ENCODE results near the gene SERINC5. TPM values are rescaled to one million over a fixed set of nuclear protein-coding genes. Genes with fewer than 3 reads are reported as not detected.
"Not testable (repeated sequence)": the region's sequence is repeated elsewhere in the genome, so short reads cannot be mapped to it uniquely, and the experiment has no call there.

SERINC5 gene
- total and polyA plus RNA-seq, 9 donors, result 13.1 to 23.5 (median 16.7) TPM

DNA sequence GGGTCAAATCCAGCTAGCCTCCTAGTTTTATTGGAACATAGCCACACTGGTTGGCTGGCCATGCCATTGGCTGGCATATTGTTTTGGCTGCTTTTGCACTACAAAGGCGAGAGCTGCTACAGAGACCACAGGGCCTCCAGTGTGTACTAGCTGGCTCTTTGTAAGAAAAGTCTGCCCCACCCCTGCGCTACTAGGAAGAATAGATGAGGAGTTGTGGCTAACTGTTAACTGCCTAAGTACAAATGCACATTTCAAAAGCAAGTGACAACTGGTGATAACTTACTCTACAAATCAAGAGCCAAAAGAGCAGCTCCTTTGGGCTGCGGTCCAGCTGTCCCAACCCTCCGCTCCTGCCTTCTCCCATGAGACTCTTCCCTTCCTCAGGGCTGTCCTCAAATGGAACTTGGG is 63.9 kb downstream of the SERINC5 start:
- no peak overlapping the region for H3K4me3 ChIP-seq (ENCODE audit: low read length)
- H3K27me3 ChIP-seq (ENCODE audit: control insufficient read depth, insufficient read depth, low read length), result no peaks in the 10 kb centered on the region
- peak; percentile 75 for DNase-seq
- peak overlapping the region; percentile 79 for H3K27ac ChIP-seq (ENCODE audit: low read length)
- 20% methylated on average over 1 of the region's 4 CpGs for WGBS (ENCODE audit: insufficient coverage)
- H3K36me3 ChIP-seq (ENCODE audit: control insufficient read depth, insufficient read depth, low read length), result no peaks in the 10 kb centered on the region
- peaks cover 45% of the 10 kb centered on the region for H3K4me1 ChIP-seq (ENCODE audit: control insufficient read depth, insufficient read depth, low read length)
- no peaks in the 10 kb centered on the region for H3K9me3 ChIP-seq (replicated peaks; ENCODE audit: control insufficient read depth, low read depth, low read length)

DNA sequence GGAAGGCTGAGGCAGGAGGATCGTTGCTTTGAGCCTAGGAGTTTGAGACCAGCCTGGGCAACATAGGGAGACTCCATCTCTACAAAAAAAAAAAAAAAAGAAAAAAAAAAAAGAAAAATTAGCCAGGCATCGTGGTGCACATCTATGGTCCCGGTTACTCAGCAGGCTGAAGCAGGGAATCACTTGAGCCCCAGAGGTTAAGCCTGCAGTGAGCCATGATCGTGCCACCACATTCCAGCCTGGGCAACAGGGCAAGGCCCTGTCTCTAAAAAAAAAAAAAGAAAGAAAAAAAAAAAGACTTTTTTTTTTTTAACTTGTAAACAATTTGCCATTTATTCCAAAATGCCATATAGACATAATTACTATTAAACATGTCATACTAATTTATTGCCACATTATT is 64.5 kb downstream of the SERINC5 start:
- Histone ChIP-seq H3K4me1 (ENCODE audit: control insufficient read depth, insufficient read depth, low read length) (peaks cover 47% of the 10 kb centered on the region), H3K27ac (ENCODE audit: low read length) (peak overlapping the region; percentile 79), H3K4me3 (ENCODE audit: low read length) (no peak overlapping the region), H3K36me3 (ENCODE audit: control insufficient read depth, insufficient read depth, low read length) (no peaks in the 10 kb centered on the region), H3K27me3 (ENCODE audit: control insufficient read depth, insufficient read depth, low read length) (no peaks in the 10 kb centered on the region), H3K9me3 (replicated peaks; ENCODE audit: control insufficient read depth, low read depth, low read length) (no peaks in the 10 kb centered on the region)
- WGBS (ENCODE audit: insufficient coverage), result no CpG with 5 or more reads among the region's 4 CpGs
- DNase-seq, result no peak

DNA sequence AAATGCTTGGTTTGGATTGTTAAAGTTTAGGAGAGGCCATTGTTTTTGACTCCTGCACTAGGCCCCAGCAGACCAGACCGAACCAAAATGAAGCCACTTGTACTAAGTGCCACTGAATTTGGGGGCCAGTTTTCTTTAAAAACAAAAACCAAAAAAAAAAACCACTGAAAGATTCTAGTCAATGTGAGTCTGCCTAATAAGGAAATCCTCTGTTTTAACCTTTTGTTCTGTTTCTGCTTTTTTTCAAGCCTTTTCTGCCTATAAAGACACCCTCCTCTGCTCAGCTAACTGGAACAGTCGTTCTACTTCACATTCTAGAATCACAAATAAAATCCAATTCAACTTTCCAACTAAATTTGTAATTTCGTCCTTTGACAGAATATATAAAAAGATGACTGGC is 64.9 kb downstream of the SERINC5 start:
- no CpG with 5 or more reads among the region's 3 CpGs for WGBS (ENCODE audit: insufficient coverage)
- no peak overlapping the region for H3K27ac ChIP-seq (ENCODE audit: low read length)
- DNase-seq, result no peak
- no peaks in the 10 kb centered on the region for H3K9me3 ChIP-seq (replicated peaks; ENCODE audit: control insufficient read depth, low read depth, low read length)
- peaks cover 45% of the 10 kb centered on the region for H3K4me1 ChIP-seq (ENCODE audit: control insufficient read depth, insufficient read depth, low read length)
- H3K36me3 ChIP-seq (ENCODE audit: control insufficient read depth, insufficient read depth, low read length), result no peaks in the 10 kb centered on the region
- H3K27me3 ChIP-seq (ENCODE audit: control insufficient read depth, insufficient read depth, low read length), result no peaks in the 10 kb centered on the region
- no peak overlapping the region for H3K4me3 ChIP-seq (ENCODE audit: low read length)

DNA sequence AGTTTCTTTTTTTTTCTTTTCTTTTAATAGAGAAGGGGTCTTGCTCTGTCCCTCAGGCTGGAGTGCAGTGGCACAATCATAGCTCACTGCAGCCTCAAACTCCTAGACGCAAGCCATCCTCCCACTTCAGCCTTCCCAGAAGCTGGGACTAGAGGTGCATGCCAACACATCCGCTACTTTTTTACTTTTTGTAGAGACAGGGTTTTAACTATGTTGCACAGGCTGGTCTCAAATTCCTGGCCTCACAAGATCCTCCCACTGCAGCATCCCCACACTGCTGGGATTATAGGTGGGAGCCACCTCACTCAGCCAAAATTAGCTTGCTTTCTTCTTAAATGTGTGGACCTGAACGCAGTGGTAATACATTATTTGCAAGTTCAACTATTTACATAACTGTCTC is 66.1 kb downstream of the SERINC5 start:
- DNase-seq, result no peak
- H3K9me3 ChIP-seq (replicated peaks; ENCODE audit: control insufficient read depth, low read depth, low read length), result no peaks in the 10 kb centered on the region
- H3K36me3 ChIP-seq (ENCODE audit: control insufficient read depth, insufficient read depth, low read length), result no peaks in the 10 kb centered on the region
- no CpG with 5 or more reads among the region's 3 CpGs for WGBS (ENCODE audit: insufficient coverage)
- peaks cover 39% of the 10 kb centered on the region for H3K4me1 ChIP-seq (ENCODE audit: control insufficient read depth, insufficient read depth, low read length)
- H3K27me3 ChIP-seq (ENCODE audit: control insufficient read depth, insufficient read depth, low read length), result no peaks in the 10 kb centered on the region
- no peak overlapping the region for H3K27ac ChIP-seq (ENCODE audit: low read length)
- H3K4me3 ChIP-seq (ENCODE audit: low read length), result no peak overlapping the region

DNA sequence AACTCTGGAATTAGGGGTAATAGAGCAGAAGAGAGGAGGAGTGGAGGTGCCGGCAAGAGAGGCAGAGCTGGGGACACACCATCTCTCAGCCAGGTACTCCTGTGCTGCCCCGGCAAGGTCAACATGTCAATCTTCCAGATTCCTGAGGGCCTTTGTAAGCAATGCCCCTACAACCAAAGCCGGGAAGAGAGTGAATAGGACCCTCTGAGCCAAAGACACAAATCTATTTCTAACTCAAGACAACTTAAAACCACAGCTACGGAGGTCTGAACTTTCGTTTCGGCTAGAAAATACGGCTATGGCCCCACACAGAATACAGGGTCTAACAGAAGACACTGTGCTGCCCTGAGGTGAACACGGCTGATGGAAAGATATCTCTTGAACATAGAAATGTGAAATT is 66.6 kb downstream of the SERINC5 start:
- Histone ChIP-seq H3K27me3 (ENCODE audit: control insufficient read depth, insufficient read depth, low read length) (no peaks in the 10 kb centered on the region), H3K4me1 (ENCODE audit: control insufficient read depth, insufficient read depth, low read length) (peaks cover 35% of the 10 kb centered on the region), H3K27ac (ENCODE audit: low read length) (no peak overlapping the region), H3K4me3 (ENCODE audit: low read length) (no peak overlapping the region), H3K36me3 (ENCODE audit: control insufficient read depth, insufficient read depth, low read length) (no peaks in the 10 kb centered on the region), H3K9me3 (replicated peaks; ENCODE audit: control insufficient read depth, low read depth, low read length) (no peaks in the 10 kb centered on the region)
- no peak for DNase-seq
- 49% methylated on average over 3 of the region's 8 CpGs for WGBS (ENCODE audit: insufficient coverage)

DNA sequence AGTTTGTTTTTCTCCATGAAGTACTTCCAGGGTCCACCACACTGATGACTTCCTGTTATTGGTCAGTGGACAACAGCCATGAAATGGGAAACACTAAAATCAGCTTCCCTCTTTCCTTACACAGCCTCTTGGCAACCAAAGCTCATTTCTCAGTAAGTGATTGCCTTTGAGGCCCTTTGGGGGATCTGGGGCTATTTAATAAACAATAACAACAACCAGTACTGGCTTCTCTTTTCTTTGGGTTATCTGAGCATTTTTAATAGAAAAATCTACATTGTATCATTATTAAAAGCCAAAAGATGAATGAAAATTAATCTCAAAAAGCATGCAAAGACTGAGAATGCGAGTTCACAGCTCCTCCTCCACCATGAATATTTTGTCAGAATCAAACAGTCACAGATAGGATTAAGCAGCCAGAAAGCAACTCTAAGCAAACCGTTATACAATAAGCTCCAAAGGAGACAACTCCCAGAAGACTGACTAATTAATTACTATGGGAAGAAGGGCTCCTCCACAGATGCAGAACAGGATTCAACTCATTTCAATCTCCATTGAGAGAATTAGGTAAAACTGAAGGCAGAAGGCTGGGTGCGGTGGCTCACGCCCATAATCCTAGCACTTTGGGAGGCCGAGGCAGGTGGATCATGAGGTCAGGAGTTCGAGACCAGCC is 68.3 kb downstream of the SERINC5 start:
- DNase-seq, result peak; percentile 77
- peak overlapping the region; percentile 59 for H3K27ac ChIP-seq (ENCODE audit: low read length)
- H3K4me1 ChIP-seq (ENCODE audit: control insufficient read depth, insufficient read depth, low read length), result peaks cover 24% of the 10 kb centered on the region
- 92% methylated on average over 4 of the region's 6 CpGs for WGBS (ENCODE audit: insufficient coverage)
- H3K9me3 ChIP-seq (replicated peaks; ENCODE audit: control insufficient read depth, low read depth, low read length), result no peaks in the 10 kb centered on the region
- no peaks in the 10 kb centered on the region for H3K36me3 ChIP-seq (ENCODE audit: control insufficient read depth, insufficient read depth, low read length)
- H3K4me3 ChIP-seq (ENCODE audit: low read length), result no peak overlapping the region
- H3K27me3 ChIP-seq (ENCODE audit: control insufficient read depth, insufficient read depth, low read length), result no peaks in the 10 kb centered on the region

DNA sequence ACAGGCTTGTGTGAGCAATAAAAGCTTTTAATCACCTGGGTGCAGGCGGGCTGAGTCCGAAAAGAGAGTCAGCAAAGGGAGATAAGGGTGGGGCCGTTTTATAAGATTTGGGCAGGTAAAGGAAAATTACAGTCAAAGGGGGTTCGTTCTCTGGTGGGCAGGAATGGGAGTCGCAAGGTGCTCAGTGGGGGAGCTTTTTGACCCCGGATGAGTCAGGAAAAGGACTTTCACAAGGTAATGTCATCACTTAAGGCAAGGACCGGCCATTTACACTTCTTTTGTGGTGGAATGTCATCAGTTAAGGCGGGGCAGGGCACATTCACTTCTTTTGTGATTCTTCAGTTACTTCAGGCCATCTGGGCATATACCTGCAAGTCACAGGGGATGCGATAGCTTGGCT is 70.3 kb downstream of the SERINC5 start:
- not testable (repeated sequence) for H3K36me3 ChIP-seq (ENCODE audit: control insufficient read depth, insufficient read depth, low read length); H3K4me3 ChIP-seq (ENCODE audit: low read length); DNase-seq; H3K9me3 ChIP-seq (replicated peaks; ENCODE audit: control insufficient read depth, low read depth, low read length); H3K4me1 ChIP-seq (ENCODE audit: control insufficient read depth, insufficient read depth, low read length); H3K27ac ChIP-seq (ENCODE audit: low read length); H3K27me3 ChIP-seq (ENCODE audit: control insufficient read depth, insufficient read depth, low read length)
- 78% methylated on average over 6 of the region's 9 CpGs for WGBS (ENCODE audit: insufficient coverage)

DNA sequence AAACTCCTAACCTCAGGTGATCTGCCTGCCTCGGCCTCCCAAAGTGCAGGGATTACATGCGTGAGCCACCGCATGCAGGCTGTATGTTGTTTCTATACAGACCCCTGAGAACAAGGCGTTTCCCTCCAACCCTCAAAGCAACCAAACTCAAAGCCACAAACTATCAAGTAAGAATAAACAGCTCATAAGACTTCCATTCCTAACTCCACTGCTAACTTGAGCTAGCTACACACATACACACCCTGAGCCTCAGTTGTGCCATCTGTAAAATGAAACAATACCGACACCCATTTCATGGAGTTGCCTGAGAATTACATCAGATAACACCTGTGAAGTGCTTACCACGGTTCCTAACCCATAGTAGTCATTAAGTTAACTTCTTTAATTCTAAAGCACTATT is 70.8 kb downstream of the SERINC5 start:
- no peak for DNase-seq
- WGBS (ENCODE audit: insufficient coverage), result 92% methylated on average over 5 of the region's 6 CpGs
- Histone ChIP-seq H3K27ac (ENCODE audit: low read length) (no peak overlapping the region), H3K27me3 (ENCODE audit: control insufficient read depth, insufficient read depth, low read length) (no peaks in the 10 kb centered on the region), H3K9me3 (replicated peaks; ENCODE audit: control insufficient read depth, low read depth, low read length) (no peaks in the 10 kb centered on the region), H3K4me1 (ENCODE audit: control insufficient read depth, insufficient read depth, low read length) (peaks cover 7% of the 10 kb centered on the region), H3K36me3 (ENCODE audit: control insufficient read depth, insufficient read depth, low read length) (no peaks in the 10 kb centered on the region), H3K4me3 (ENCODE audit: low read length) (no peak overlapping the region)

DNA sequence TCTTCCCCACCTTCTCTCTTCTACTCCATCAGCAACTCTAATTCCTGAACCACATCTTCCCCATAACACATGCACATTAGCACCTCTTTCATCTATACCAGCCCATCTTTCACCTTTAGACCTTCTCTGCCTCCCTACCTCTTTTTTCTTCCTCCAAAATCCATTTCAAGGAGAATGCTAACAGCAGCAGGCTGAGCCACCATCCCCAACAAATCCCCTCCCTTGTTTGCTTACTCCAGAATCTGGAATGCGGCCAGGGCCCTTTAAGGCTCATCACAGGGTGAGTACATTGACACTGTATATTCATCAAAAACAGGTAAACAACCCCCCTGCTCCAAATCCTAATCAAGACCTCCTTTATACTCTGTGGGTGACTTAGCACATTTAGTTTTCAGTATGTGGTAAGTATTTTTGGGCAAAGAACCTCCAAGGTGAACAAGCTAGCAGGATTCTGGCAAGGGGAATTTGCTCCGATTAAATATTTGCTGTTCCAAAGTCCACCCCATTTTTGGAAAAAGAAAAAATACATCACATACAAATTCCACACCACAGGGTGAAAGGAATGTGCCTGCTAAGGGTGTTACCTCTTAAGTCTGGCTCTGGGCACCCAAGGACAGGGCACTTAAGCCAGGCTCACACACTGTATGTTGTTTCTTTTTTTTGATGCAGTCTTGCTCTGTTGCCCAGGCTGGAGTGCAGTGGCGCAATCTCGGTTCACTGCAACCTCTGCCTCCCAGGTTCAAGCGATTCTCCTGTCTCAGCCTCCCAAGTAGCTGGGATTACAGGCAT is 71.4 kb downstream of the SERINC5 start:
- Histone ChIP-seq H3K27me3 (ENCODE audit: control insufficient read depth, insufficient read depth, low read length) (no peaks in the 10 kb centered on the region), H3K36me3 (ENCODE audit: control insufficient read depth, insufficient read depth, low read length) (no peaks in the 10 kb centered on the region), H3K9me3 (replicated peaks; ENCODE audit: control insufficient read depth, low read depth, low read length) (no peaks in the 10 kb centered on the region), H3K4me1 (ENCODE audit: control insufficient read depth, insufficient read depth, low read length) (peaks cover 7% of the 10 kb centered on the region), H3K4me3 (ENCODE audit: low read length) (no peak overlapping the region), H3K27ac (ENCODE audit: low read length) (no peak overlapping the region)
- no peak for DNase-seq
- WGBS (ENCODE audit: insufficient coverage), result no CpG with 5 or more reads among the region's 5 CpGs

DNA sequence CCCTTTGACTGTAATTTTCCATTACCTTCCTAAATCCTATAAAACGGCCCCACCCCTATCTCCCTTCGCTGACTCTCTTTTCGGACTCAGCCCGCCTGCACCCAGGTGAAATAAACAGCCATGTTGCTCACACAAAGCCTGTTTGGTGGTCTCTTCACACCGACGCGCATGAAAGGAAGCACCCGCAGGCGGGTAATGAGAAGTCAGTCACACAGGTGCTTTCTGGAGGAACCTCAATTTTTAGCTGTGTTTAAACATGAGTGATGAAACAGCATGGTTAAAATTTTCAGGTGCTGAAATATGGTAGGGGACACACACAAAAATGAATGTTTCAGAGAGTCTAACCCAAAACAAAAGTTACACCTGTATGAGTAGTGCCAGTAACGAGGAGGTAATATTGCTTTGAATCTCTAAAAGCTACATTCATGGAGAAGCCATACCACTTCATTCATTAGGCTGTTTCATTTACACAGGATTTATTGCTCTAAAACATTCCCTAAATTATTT is 72.1 kb downstream of the SERINC5 start:
- not testable (repeated sequence) for H3K27me3 ChIP-seq (ENCODE audit: control insufficient read depth, insufficient read depth, low read length); H3K4me1 ChIP-seq (ENCODE audit: control insufficient read depth, insufficient read depth, low read length); DNase-seq; H3K36me3 ChIP-seq (ENCODE audit: control insufficient read depth, insufficient read depth, low read length); H3K4me3 ChIP-seq (ENCODE audit: low read length); H3K9me3 ChIP-seq (replicated peaks; ENCODE audit: control insufficient read depth, low read depth, low read length); H3K27ac ChIP-seq (ENCODE audit: low read length)
- WGBS (ENCODE audit: insufficient coverage), result 70% methylated on average over 9 of the region's 10 CpGs

All from muscle of leg (tissue), 11 donors.